CD4-positive, alpha-beta memory T cell (primary cell): ENCODE results near the gene SPPL2A. TPM values are rescaled to one million over a fixed set of nuclear protein-coding genes. Genes with fewer than 3 reads are reported as not detected.

Experiments used
- CTCF ChIA-PET: fragments of 350-600 bp; sonication (Branson Sonifier 250); formaldehyde crosslinking; loops from one replicate; lab custom pipeline; 2021; ENCODE audit warnings: inconsistent platforms; ENCODE audit not compliant: partially characterized antibody; lab: Charles Lee
- POLR2A ChIA-PET: fragments of 350-600 bp; sonication (Branson Sonifier 250); formaldehyde crosslinking; loops from one replicate; lab custom pipeline; 2021; ENCODE audit not compliant: partially characterized antibody; lab: Charles Lee
- DNase-seq, 5 donors: peaks; one replicate each; pipeline versions ENCODE4 v3.0.0 to v3.0.0-alpha.2; 2020 to 2022; ENCODE audit warnings: mixed read lengths in 1 of 5
- H3K27ac ChIP-seq: one replicate; pipeline ENCODE4 v1.7.0; 2013; ENCODE audit warnings: low read depth, low read length
- H3K27me3 ChIP-seq: 2 replicates; pipeline ENCODE4 v1.7.0; 2013; ENCODE audit warnings: mild to moderate bottlenecking, low read length, moderate library complexity; ENCODE audit not compliant: insufficient read depth
- H3K36me3 ChIP-seq: 2 replicates; pipeline ENCODE4 v1.7.0; 2013; ENCODE audit warnings: mild to moderate bottlenecking, low read length, moderate library complexity; ENCODE audit not compliant: insufficient read depth
- H3K4me1 ChIP-seq: 2 replicates; pipeline ENCODE4 v1.7.0; 2013; ENCODE audit warnings: mild to moderate bottlenecking, low read length, moderate library complexity; ENCODE audit not compliant: insufficient read depth
- H3K4me3 ChIP-seq, 2 donors: one replicate each; pipeline ENCODE4 v1.7.0; 2013; ENCODE audit warnings: low read length in 2 of 2, mild to moderate bottlenecking in 1 of 2
- H3K9me3 ChIP-seq, 2 donors: one replicate each; pipeline ENCODE4 v1.7.0; 2013; ENCODE audit warnings: low read length in 2 of 2, control low read depth in 1 of 2; ENCODE audit not compliant: control insufficient read depth in 1 of 2
- H3K27ac Mint-ChIP-seq, 7 donors: one replicate each; pipeline ENCODE4 v1.8.0; 2020 to 2021; ENCODE audit warnings: mixed read lengths in 7 of 7, mild to moderate bottlenecking in 6 of 7, inconsistent platforms in 3 of 7, moderate library complexity in 3 of 7
- H3K27me3 Mint-ChIP-seq, 2 donors: one replicate each; pipeline ENCODE4 v1.8.0; 2020 to 2021; ENCODE audit warnings: mixed read lengths in 2 of 2
- H3K36me3 Mint-ChIP-seq, 2 donors: one replicate each; pipeline ENCODE4 v1.8.0; 2020 to 2021; ENCODE audit warnings: mixed read lengths in 2 of 2, inconsistent platforms in 1 of 2, mild to moderate bottlenecking in 1 of 2
- H3K4me1 Mint-ChIP-seq, 4 donors: one replicate each; pipeline ENCODE4 v1.8.0; 2020 to 2021; ENCODE audit warnings: mixed read lengths in 4 of 4, mild to moderate bottlenecking in 1 of 4
- H3K4me3 Mint-ChIP-seq, 8 donors: one replicate each; pipeline ENCODE4 v1.8.0; 2020 to 2021; ENCODE audit warnings: mixed read lengths in 8 of 8, mild to moderate bottlenecking in 7 of 8, moderate library complexity in 6 of 8, inconsistent platforms in 3 of 8
- H3K9me3 Mint-ChIP-seq, 8 donors: one replicate each; pipeline ENCODE4 v1.8.0; 2020 to 2021; ENCODE audit warnings: mixed read lengths in 8 of 8, mild to moderate bottlenecking in 5 of 8, inconsistent platforms in 3 of 8, moderate library complexity in 1 of 8
- intact Hi-C: fragments of 100-400 bp; cut with micrococcal nuclease; formaldehyde crosslinking; loops from one replicate; pipeline ENCODE4 v1.15.1; 2023
- polyA plus RNA-seq, 2 donors: library from polyadenylated mRNA; unstranded; fragments of 300-500 nt; fragmentation: Illumina TruSeq; gene quantifications; one replicate each; pipeline ENCODE4 v1.2.3, GENCODE V29; 2021
- total RNA-seq, 2 experiments: library from RNA; stranded (reverse); gene quantifications; one replicate each; pipeline ENCODE4 v1.2.3, GENCODE V29; 2021

SPPL2A gene
- total and polyA plus RNA-seq, 4 experiments from 2014 or later = 59.9 to 102 (median 77.8) TPM

DNA sequence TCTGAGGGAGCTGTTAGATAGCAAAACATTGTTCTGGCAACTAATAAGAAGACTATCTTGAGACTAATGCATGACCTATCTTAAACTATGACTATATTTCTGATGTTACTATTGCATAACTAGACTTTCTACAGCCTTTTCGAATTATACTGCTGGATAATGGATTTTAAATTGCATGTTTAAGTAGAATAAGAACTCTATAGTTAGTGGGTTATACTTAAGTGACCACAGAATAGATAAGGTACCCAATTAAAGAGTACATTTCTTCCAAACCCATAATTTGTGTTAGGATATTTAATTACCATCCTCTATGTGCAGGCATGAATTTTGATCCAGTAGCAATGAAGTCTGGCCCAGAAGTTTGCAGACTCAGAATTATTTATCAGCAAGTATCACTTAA, 44.6 kb upstream of the SPPL2A start:
- CTCF ChIA-PET = no interaction called here
- Mint-ChIP-seq H3K36me3 (no peaks in the 10 kb centered on the region), H3K27ac (no peak overlapping the region), H3K9me3 (no peaks in the 10 kb centered on the region), H3K4me1 (no peaks in the 10 kb centered on the region), H3K27me3 (peaks cover 3% of the 10 kb centered on the region in 2 donors), H3K4me3 (no peak overlapping the region)
- Histone ChIP-seq H3K4me3 (no peak overlapping the region), H3K9me3 (no peaks in the 10 kb centered on the region), H3K36me3 (no peaks in the 10 kb centered on the region), H3K4me1 (no peaks in the 10 kb centered on the region), H3K27me3 (no peaks in the 10 kb centered on the region), H3K27ac (no peak overlapping the region)
- POLR2A ChIA-PET = no interaction called here
- DNase-seq = no peak
- intact Hi-C loops = no loop called here

DNA sequence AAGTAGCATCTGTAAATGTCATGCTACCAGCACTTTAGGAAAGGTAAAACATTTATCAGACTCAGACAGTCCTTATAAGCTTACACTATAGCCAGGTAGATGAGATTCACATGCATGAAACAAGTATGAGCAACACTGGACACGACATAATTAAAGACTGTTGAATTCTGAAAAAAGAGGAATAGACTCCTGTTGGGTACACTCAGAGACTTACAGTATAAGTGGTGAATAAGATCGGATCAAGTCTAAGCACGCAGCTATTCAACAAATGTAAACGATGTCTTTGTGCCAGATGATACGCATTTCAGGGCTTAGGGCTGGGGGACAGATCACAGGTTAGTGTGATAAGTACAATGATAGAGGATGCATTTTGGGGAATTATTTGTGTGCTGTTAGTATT, 43.2 kb upstream of the SPPL2A start:
- Histone ChIP-seq H3K27me3 (no peaks in the 10 kb centered on the region), H3K4me1 (no peaks in the 10 kb centered on the region), H3K36me3 (no peaks in the 10 kb centered on the region), H3K4me3 (no peak overlapping the region), H3K9me3 (no peaks in the 10 kb centered on the region), H3K27ac (no peak overlapping the region)
- H3K4me1 Mint-ChIP-seq = no peaks in the 10 kb centered on the region
- no peak for DNase-seq
- intact Hi-C loops = no loop called here
- no peaks in the 10 kb centered on the region for H3K36me3 Mint-ChIP-seq
- no peaks in the 10 kb centered on the region for H3K9me3 Mint-ChIP-seq
- ChIA-PET POLR2A (no interaction called here), CTCF (no interaction called here)
- no peak overlapping the region for H3K27ac Mint-ChIP-seq
- no peak overlapping the region for H3K4me3 Mint-ChIP-seq
- H3K27me3 Mint-ChIP-seq = peaks cover 3% of the 10 kb centered on the region in 2 donors

DNA sequence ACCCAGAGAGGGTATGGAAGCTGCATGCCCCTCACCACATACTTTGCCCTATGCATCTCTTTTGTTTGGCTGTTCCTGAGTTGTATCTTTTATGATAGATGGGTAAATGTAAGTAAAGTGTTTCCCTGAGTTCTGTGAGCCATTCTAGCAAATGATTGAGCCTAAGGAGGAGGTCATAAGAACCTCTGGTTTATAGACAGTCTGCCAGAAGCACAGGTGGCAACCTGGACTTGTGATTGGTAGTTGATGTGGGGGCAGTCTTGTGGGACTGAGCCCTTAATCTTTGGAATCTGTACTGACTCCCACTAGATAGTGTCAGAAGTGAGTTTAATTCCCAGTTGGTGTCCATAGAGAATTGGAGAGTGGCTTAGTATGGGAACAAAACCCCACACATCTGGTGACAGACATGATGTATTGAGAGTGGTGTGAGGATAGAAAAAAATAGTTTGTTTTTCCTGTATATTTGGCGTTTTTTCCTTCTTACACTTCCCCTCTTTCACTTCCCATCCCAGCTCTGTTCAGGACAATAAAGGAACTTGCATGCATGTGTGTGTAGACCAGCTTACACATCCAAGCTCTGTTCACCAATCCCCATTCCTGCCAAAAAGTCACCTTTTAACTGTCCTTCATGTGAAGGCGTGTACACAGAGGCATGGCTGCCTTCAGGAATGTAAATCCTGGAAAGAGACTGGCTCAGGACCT, 38.1 kb upstream of the SPPL2A start:
- H3K27ac Mint-ChIP-seq = peak overlapping the region in 1 of 7 donors; percentile 43
- H3K4me1 ChIP-seq = no peaks in the 10 kb centered on the region
- H3K4me1 Mint-ChIP-seq = peaks cover 0 to 2% (median 0%) of the 10 kb centered on the region in 4 donors
- H3K27me3 Mint-ChIP-seq = peaks cover 0 to 3% of the 10 kb centered on the region in 2 donors
- no peaks in the 10 kb centered on the region for H3K36me3 Mint-ChIP-seq
- H3K27ac ChIP-seq = no peak overlapping the region
- no peaks in the 10 kb centered on the region for H3K9me3 ChIP-seq
- no peak overlapping the region for H3K4me3 Mint-ChIP-seq
- intact Hi-C loops = no loop called here
- no peaks in the 10 kb centered on the region for H3K9me3 Mint-ChIP-seq
- no peak overlapping the region for H3K4me3 ChIP-seq
- ChIA-PET POLR2A (no interaction called here), CTCF (interaction anchor here (1.1 to 1.2 kb wide), 2 partner anchors 9 to 10 kb away, joined by 3 read pairs; no protein-coding TSS in a partner anchor)
- DNase-seq = no peak
- H3K27me3 ChIP-seq = no peaks in the 10 kb centered on the region
- no peaks in the 10 kb centered on the region for H3K36me3 ChIP-seq

DNA sequence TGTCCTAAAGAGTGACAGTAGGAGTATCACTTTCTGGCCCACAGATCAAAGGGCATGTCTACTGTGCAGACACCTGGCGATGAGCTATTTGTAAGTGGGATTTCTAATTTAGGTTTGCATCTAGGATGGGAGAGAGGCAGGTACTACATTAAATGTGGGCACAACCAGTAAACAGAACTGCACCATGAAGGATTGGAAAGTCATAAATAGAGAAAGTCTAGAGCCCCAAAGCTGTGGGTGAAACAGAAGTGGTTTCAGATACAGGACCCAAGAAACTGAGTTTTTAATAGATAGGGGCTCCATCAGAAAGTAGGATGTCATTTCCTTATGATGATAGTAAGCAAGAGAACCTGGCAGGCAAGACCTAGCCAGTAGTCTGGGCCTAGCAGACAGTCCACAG, 35.2 kb upstream of the SPPL2A start:
- Mint-ChIP-seq H3K27me3 (no peaks in the 10 kb centered on the region), H3K4me1 (peaks cover 0 to 2% (median 0%) of the 10 kb centered on the region in 4 donors), H3K9me3 (no peaks in the 10 kb centered on the region), H3K27ac (no peak overlapping the region), H3K36me3 (no peaks in the 10 kb centered on the region), H3K4me3 (no peak overlapping the region)
- H3K9me3 ChIP-seq = no peaks in the 10 kb centered on the region
- intact Hi-C loops = no loop called here
- H3K27ac ChIP-seq = no peak overlapping the region
- H3K4me3 ChIP-seq = no peak overlapping the region
- ChIA-PET CTCF (no interaction called here), POLR2A (no interaction called here)
- H3K36me3 ChIP-seq = no peaks in the 10 kb centered on the region
- DNase-seq = no peak
- no peaks in the 10 kb centered on the region for H3K27me3 ChIP-seq
- no peaks in the 10 kb centered on the region for H3K4me1 ChIP-seq

DNA sequence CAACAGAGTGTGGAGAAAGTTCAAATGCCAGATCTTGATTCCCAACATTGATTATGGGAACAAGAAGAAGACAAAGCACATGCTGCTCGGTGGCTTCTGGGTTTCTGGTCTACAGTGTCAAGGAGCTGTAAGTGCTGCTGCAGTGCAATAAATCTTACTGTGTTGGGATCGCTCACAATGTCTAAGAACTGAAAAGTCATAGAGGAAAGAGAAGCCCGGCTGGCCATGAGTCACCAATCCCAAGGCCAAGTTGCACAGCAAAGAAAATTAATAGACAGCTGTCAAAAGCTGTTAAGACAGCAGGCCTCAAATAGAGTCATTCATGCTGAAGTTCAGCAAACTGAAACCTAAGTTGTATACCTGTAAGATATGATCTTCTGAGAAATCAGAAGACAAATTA, 33.2 kb upstream of the SPPL2A start:
- no peak overlapping the region for H3K4me3 ChIP-seq
- Mint-ChIP-seq H3K9me3 (no peaks in the 10 kb centered on the region), H3K36me3 (no peaks in the 10 kb centered on the region), H3K4me1 (peaks cover 0 to 2% (median 0%) of the 10 kb centered on the region in 4 donors), H3K27ac (no peak overlapping the region), H3K27me3 (no peaks in the 10 kb centered on the region), H3K4me3 (no peak overlapping the region)
- ChIA-PET CTCF (no interaction called here), POLR2A (no interaction called here)
- intact Hi-C loops = no loop called here
- no peak overlapping the region for H3K27ac ChIP-seq
- no peak for DNase-seq
- no peaks in the 10 kb centered on the region for H3K36me3 ChIP-seq
- no peaks in the 10 kb centered on the region for H3K9me3 ChIP-seq
- no peaks in the 10 kb centered on the region for H3K4me1 ChIP-seq
- H3K27me3 ChIP-seq = no peaks in the 10 kb centered on the region

DNA sequence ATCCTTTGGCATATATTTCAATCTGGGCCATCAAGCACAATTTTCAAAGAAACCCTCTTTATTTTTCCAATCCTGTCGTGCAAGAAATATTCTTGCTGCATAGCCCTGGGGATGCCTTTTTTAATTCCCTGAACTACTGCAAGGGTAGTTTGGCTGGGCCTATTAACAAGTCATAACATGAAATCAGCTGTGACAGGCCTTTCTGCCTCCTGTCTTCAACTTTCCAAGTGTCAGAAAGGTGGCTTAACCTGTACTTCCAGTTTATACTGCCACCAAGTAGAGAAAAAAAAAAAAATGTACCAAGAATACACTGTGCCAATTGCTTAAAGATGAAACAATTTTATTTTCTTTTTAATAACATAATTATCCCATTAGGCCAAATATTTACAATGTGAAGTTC, 32.4 kb upstream of the SPPL2A start:
- ChIA-PET CTCF (no interaction called here), POLR2A (no interaction called here)
- no peak for DNase-seq
- H3K36me3 ChIP-seq = no peaks in the 10 kb centered on the region
- intact Hi-C loops = no loop called here
- H3K36me3 Mint-ChIP-seq = no peaks in the 10 kb centered on the region
- H3K4me1 ChIP-seq = no peaks in the 10 kb centered on the region
- no peak overlapping the region for H3K4me3 Mint-ChIP-seq
- peaks cover 0 to 2% (median 0%) of the 10 kb centered on the region in 4 donors for H3K4me1 Mint-ChIP-seq
- no peak overlapping the region for H3K4me3 ChIP-seq
- no peaks in the 10 kb centered on the region for H3K9me3 ChIP-seq
- no peaks in the 10 kb centered on the region for H3K9me3 Mint-ChIP-seq
- no peaks in the 10 kb centered on the region for H3K27me3 ChIP-seq
- H3K27ac ChIP-seq = no peak overlapping the region
- no peak overlapping the region for H3K27ac Mint-ChIP-seq
- no peaks in the 10 kb centered on the region for H3K27me3 Mint-ChIP-seq

- H3K27me3 ChIP-seq = no peaks in the 10 kb centered on the region
- Mint-ChIP-seq H3K4me3 (no peak overlapping the region), H3K27me3 (peaks cover 0 to 2% of the 10 kb centered on the region in 2 donors), H3K4me1 (no peaks in the 10 kb centered on the region), H3K9me3 (no peaks in the 10 kb centered on the region), H3K27ac (no peak overlapping the region), H3K36me3 (no peaks in the 10 kb centered on the region)
- DNase-seq = no peak
- H3K4me1 ChIP-seq = no peaks in the 10 kb centered on the region
- no peak overlapping the region for H3K4me3 ChIP-seq
- H3K27ac ChIP-seq = no peak overlapping the region
- CTCF ChIA-PET = interaction anchor here (0.6 to 0.8 kb wide), 2 partner anchors 9 to 85 kb away, joined by 3 read pairs; no protein-coding TSS in a partner anchor
- intact Hi-C loops = no loop called here
- POLR2A ChIA-PET = interaction anchor here (0.6 kb wide), 1 partner anchor 9 kb away, joined by 3 read pairs; no protein-coding TSS in a partner anchor
- no peaks in the 10 kb centered on the region for H3K9me3 ChIP-seq
- H3K36me3 ChIP-seq = no peaks in the 10 kb centered on the region
Observed at GRCh38 chr15:50791486-50791885, 26.0 kb upstream of the SPPL2A start.
